GM06990 (cell line): ENCODE results near the gene SCCPDH.

Experiments used
- DNase-seq: peaks from one replicate; pipeline ENCODE4 v3.0.0-alpha.2; 2011; ENCODE audit not compliant: insufficient read length; ENCODE audit errors: extremely low read depth
- H3K27me3 ChIP-seq: replicated peaks from 2 replicates; pipeline ENCODE4 v1.6.0; 2011; ENCODE audit warnings: low read length; ENCODE audit not compliant: control insufficient read depth, insufficient read depth
- H3K36me3 ChIP-seq: 2 replicates; pipeline ENCODE4 v1.5.1; 2011; ENCODE audit warnings: low read length; ENCODE audit not compliant: control insufficient read depth, insufficient read depth
- H3K4me3 ChIP-seq: replicated peaks from 2 replicates; pipeline ENCODE4 v1.5.1; 2011; ENCODE audit warnings: low read depth, mild to moderate bottlenecking, control low read depth, low read length
- CTCF ChIP-seq: IDR thresholded peaks from 2 replicates; pipeline ENCODE4 v1.5.1; 2011; ENCODE audit warnings: low read length, control low read depth, mild to moderate bottlenecking, inconsistent platforms; ENCODE audit not compliant: insufficient read depth, poor library complexity, severe bottlenecking

Gene SCCPDH

DNA sequence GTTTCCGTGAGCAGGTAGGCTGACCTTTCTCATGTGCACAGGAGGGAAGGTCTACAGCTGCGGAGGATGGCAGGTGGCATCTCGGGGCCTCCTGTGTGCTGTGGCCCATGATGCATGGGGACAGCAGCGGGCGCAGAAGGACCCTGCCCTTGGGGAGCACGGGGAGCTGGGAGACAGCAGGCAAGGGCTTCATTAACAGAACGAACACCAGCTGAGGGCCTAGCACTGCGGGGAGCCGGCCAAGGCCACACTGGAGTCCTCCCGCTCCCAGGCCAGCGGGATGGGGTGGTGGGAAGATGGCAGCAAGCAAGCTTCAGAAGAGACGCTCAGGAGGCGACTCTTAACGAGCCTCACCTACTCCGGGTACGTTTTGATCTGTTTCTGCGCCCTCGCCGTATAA lies 66.6 kb downstream of the SCCPDH start:
- Histone ChIP-seq H3K27me3 (no peaks in the 10 kb centered on the region), H3K4me3 (no peak overlapping the region), H3K36me3 (no peaks in the 10 kb centered on the region)
- no peak for TF ChIP-seq CTCF
- no peak for DNase-seq

DNA sequence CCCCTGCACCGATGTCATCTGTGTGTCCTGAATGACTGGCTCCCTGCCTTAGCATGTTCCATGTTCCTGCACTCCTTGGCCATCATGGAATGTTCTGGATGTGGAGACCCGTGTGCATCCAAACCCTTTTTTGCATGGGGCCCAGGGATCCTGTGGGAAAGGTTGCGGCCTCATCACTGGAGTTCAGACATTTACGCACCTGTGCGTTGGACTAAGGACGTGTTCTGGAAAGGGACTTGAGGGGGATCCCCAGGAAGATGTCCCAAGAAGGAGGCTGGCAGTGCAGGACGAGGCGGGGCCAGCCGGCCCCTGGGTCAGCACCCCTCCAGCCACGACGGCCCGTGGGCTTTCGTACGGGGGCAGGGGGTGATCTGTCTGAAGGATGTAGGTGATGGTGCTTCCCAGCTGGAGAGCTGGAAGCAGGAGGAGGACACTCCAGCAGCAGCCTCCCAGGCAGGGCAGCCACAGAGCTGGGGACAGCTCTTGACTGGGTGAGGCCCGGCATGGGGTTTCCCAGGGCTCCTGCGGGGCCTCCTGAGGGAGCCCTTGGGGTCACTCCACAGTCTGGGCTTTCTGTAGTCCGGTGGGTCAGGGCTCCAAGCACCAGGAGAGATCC lies 67.2 kb downstream of the SCCPDH start:
- Histone ChIP-seq H3K27me3 (no peaks in the 10 kb centered on the region), H3K36me3 (no peaks in the 10 kb centered on the region), H3K4me3 (no peak overlapping the region)
- DNase-seq, result no peak
- no peak for TF ChIP-seq CTCF

- no peak for DNase-seq
- H3K36me3 ChIP-seq, result no peaks in the 10 kb centered on the region
- no peak overlapping the region for H3K4me3 ChIP-seq
- no peaks in the 10 kb centered on the region for H3K27me3 ChIP-seq
- TF ChIP-seq CTCF, result no peak
These were observed 68.4 kb downstream of the SCCPDH start for GRCh38 chr1:246792603-246793002.

DNA sequence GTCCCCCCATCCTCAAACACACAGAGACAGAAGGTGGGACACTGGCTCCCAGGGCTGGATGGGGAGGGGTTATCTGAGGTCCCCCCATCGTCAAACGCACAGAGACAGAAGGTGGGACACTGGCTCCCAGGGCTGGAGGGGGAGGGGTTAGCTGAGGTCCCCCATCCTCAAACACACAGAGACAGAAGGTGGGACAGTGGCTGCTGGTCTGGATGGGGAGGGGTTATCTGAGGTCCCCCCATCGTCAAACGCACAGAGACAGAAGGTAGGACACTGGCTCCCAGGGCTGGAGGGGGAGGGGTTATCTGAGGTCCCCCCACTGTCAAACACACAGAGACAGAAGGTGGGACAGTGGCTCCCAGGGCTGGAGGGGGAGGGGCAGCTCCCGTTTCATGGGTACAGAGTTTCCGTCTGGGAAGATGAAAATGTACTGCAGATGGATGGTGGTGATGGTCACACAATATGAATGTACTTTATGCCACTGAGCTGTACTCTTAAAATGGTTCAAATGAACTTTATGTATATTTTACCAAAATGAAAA lies 69.2 kb downstream of the SCCPDH start:
- no peak overlapping the region for H3K4me3 ChIP-seq
- H3K36me3 ChIP-seq, result no peaks in the 10 kb centered on the region
- DNase-seq, result no peak
- no peak for TF ChIP-seq CTCF
- no peaks in the 10 kb centered on the region for H3K27me3 ChIP-seq

DNA sequence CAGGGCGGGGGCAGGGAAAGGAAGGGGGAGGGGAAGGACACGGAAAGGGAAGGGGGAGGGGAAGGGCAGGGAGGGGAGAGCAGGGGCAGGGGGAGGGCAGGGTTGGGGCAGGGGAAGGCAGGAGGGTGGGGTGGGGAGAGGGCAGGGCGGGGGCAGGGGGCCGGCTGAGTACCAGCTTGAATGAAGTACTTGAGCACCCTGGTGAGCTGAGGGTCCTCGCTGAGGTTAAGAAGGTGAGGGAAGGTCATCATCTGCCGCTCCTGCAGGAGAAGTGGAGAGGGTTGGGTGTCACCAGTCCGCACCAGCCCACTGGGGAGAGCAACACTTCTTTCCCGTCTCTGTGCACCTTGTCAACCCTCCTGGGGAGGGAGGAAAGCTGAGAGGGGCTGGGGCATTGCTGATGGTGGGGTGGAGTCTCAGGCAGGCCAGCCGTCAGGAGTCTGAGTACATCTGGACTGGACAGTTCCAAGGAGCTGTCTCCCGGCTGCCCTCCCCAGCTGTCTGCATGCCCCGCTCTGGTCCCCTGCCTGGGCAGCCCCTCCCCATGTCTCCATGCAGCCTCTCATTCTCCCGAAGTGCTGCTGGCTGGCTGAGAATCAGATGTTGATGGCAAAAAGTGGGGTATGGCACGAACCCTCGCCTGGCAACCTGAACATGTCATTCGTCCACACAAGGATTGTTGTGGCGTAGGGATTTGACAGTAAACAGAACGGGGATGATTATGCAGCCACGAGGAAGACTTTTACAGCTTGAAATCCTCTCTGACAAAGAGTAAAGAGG lies 70.0 kb downstream of the SCCPDH start:
- Histone ChIP-seq H3K27me3 (no peaks in the 10 kb centered on the region), H3K36me3 (no peaks in the 10 kb centered on the region), H3K4me3 (no peak overlapping the region)
- no peak for DNase-seq
- TF ChIP-seq CTCF, result no peak
